Neural cell (in vitro differentiated cells): ENCODE measurements around the gene CKAP4. TPM values are rescaled to one million over a fixed set of nuclear protein-coding genes. Genes with fewer than 3 reads are reported as not detected.

Source experiments
- H2AFZ ChIP-seq: fragments of 200-600, 300-800 bp; sonication (generic), shearing (Covaris generic); 2 replicates; pipeline ENCODE4 v1.6.0; 2014; ENCODE audit warnings: low read depth, mild to moderate bottlenecking, antibody characterized with exemption, low read length, moderate library complexity
- H3F3A ChIP-seq: fragments of 200-600 bp; shearing (Covaris generic); 2 replicates; pipeline ENCODE4 v1.6.1; 2016; ENCODE audit warnings: mild to moderate bottlenecking, moderate library complexity, mixed read lengths, antibody characterized with exemption, low read length; ENCODE audit not compliant: insufficient read depth, poor library complexity, severe bottlenecking
- H3K27ac ChIP-seq: fragments of 200-600, 300-800 bp; sonication (generic), shearing (Covaris generic); 2 replicates; pipeline ENCODE4 v1.5.1; 2014; ENCODE audit warnings: mild to moderate bottlenecking, low read length, moderate library complexity
- H3K27me3 ChIP-seq: fragments of 300-800, 200-600 bp; sonication (generic), shearing (Covaris generic); 2 replicates; pipeline ENCODE4 v1.6.0; 2014; ENCODE audit warnings: mild to moderate bottlenecking, low read depth, low read length, moderate library complexity; ENCODE audit not compliant: insufficient read depth
- H3K36me3 ChIP-seq: fragments of 300-800, 200-600 bp; sonication (generic), shearing (Covaris generic); 2 replicates; pipeline ENCODE4 v1.5.1; 2014; ENCODE audit warnings: mild to moderate bottlenecking, antibody characterized with exemption, low read length, moderate library complexity; ENCODE audit not compliant: insufficient read depth
- H3K4me2 ChIP-seq: fragments of 300-800, 200-600 bp; sonication (generic), shearing (Covaris generic); 2 replicates; pipeline ENCODE4 v1.6.0; 2014; ENCODE audit warnings: mild to moderate bottlenecking, low read length
- H3K4me3 ChIP-seq: fragments of 300-800, 200-600 bp; sonication (generic), shearing (Covaris generic); 2 replicates; pipeline ENCODE4 v1.5.1; 2014; ENCODE audit warnings: mild to moderate bottlenecking, low read length, moderate library complexity
- H3K79me2 ChIP-seq: fragments of 200-600 bp; shearing (Covaris generic); replicated peaks from 2 replicates; pipeline ENCODE4 v1.6.0; 2014; ENCODE audit warnings: mild to moderate bottlenecking, low read length, moderate library complexity; ENCODE audit not compliant: insufficient read depth
- H3K9ac ChIP-seq: fragments of 300-800, 200-600 bp; sonication (generic), shearing (Covaris generic); 2 replicates; pipeline ENCODE4 v1.6.1; 2016; ENCODE audit warnings: mild to moderate bottlenecking, low read length, mixed read lengths
- H3K9me2 ChIP-seq: fragments of 200-600 bp; shearing (Covaris generic); 2 replicates; pipeline ENCODE4 v1.6.1; 2016; ENCODE audit warnings: mild to moderate bottlenecking, low read length, mixed read lengths; ENCODE audit not compliant: insufficient read depth
- H3K9me3 ChIP-seq: fragments of 200-600, 300-800 bp; sonication (generic), shearing (Covaris generic); 2 replicates; pipeline ENCODE4 v1.6.1; 2016; ENCODE audit warnings: mild to moderate bottlenecking, mixed run types, low read length, moderate library complexity, mixed read lengths
- H4K20me1 ChIP-seq: fragments of 200-600 bp; shearing (Covaris generic); 2 replicates; pipeline ENCODE4 v1.6.1; 2016; ENCODE audit warnings: mild to moderate bottlenecking, mixed run types; ENCODE audit not compliant: insufficient read depth
- EP300 ChIP-seq: fragments of 450-650 bp; conservative IDR thresholded peaks from 2 replicates; pipeline ENCODE4 v1.6.1; 2014; ENCODE audit warnings: antibody characterized with exemption, mild to moderate bottlenecking, moderate library complexity; ENCODE audit not compliant: poor library complexity, severe bottlenecking
- EZH2 ChIP-seq: fragments of 200-600, 300-800 bp; shearing (Covaris generic), sonication (generic); IDR thresholded peaks from 2 replicates; pipeline ENCODE4 v1.6.1; 2014; ENCODE audit warnings: antibody characterized with exemption, low read length, borderline replicate concordance, mild to moderate bottlenecking; ENCODE audit not compliant: insufficient read depth, poor library complexity, severe bottlenecking
- MXI1 ChIP-seq: fragments of 450-650 bp; conservative IDR thresholded peaks from 2 replicates; pipeline ENCODE4 v1.6.1; 2014; ENCODE audit warnings: antibody characterized with exemption, mild to moderate bottlenecking; ENCODE audit not compliant: poor library complexity, severe bottlenecking
- POLR2AphosphoS5 ChIP-seq: IDR thresholded peaks from 2 replicates; pipeline ENCODE4 v1.6.1; 2012
- RAD21 ChIP-seq: fragments of 450-650 bp; conservative IDR thresholded peaks from 2 replicates; pipeline ENCODE4 v1.6.1; 2014; ENCODE audit warnings: antibody characterized with exemption, mild to moderate bottlenecking, moderate library complexity
- SMC3 ChIP-seq: fragments of 450-650 bp; conservative IDR thresholded peaks from 2 replicates; pipeline ENCODE4 v1.6.1; 2014; ENCODE audit warnings: antibody characterized with exemption, mild to moderate bottlenecking, moderate library complexity; ENCODE audit not compliant: poor library complexity
- TAF1 ChIP-seq: IDR thresholded peaks from 2 replicates; pipeline ENCODE4 v1.6.1; 2012; ENCODE audit warnings: low read depth
- polyA plus RNA-seq: library from polyadenylated mRNA; depleted of rRNA; stranded (reverse); fragments of >200 nt; gene quantifications from 2 replicates; pipeline ENCODE4 v1.2.3, GENCODE V29; 2014
- TF ChIP-seq, protein P1 (sequence below): fragments of 450-650 bp; IDR thresholded peaks from 2 replicates; pipeline ENCODE4 v1.5.1; 2014; ENCODE audit warnings: antibody characterized with exemption, mild to moderate bottlenecking, moderate library complexity; ENCODE audit not compliant: poor library complexity, severe bottlenecking
- TF ChIP-seq, protein P2 (sequence below): IDR thresholded peaks from 2 replicates; pipeline ENCODE4 v1.6.1; 2012; ENCODE audit warnings: borderline replicate concordance

Gene CKAP4
- polyA plus RNA-seq, 1 donor from 2014 or later, result 50.0 TPM

DNA sequence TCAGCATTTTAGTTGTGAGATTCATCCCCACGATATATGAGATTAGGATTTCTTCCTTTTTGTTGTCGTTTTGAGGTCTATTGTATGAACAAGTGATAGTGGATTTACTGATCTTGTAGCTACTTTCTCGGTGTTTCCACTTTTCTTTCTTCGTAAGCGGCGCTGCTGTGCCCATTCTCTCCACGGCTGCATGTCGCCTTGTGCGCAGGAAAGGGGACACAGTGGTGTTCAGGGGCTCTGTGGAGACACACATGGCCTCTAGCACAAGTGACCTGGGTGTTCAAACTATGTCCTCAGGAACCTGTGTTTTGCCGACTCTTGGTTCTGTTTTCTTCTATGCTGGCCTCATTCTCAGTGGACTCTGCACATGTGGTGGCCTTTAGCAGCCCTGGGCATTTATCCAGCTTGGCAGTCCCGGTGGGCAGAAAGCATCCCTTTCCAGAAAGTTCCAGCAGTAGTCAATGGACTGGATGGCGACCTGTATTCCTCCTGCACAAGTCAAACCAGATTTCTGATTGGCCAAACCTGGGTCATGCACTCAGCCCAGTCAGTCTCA is 18.7 kb downstream of the CKAP4 start:
- Histone ChIP-seq H3K9me2 (no peaks in the 10 kb centered on the region), H2AFZ (no peak overlapping the region), H3K9me3 (no peaks in the 10 kb centered on the region), H3K27ac (no peak overlapping the region), H3K36me3 (no peaks in the 10 kb centered on the region), H3K9ac (no peak overlapping the region), H3K27me3 (no peaks in the 10 kb centered on the region), H3K4me2 (no peak overlapping the region), H4K20me1 (no peaks in the 10 kb centered on the region), H3F3A (no peaks in the 10 kb centered on the region), H3K79me2 (no peaks in the 10 kb centered on the region), H3K4me3 (no peak overlapping the region)
- TF ChIP-seq MXI1 (no peak), EZH2 (no peak), POLR2AphosphoS5 (no peak), EP300 (no peak), SMC3 (no peak), RAD21 (no peak), TAF1 (no peak)
- TF ChIP-seq, protein P1, sequence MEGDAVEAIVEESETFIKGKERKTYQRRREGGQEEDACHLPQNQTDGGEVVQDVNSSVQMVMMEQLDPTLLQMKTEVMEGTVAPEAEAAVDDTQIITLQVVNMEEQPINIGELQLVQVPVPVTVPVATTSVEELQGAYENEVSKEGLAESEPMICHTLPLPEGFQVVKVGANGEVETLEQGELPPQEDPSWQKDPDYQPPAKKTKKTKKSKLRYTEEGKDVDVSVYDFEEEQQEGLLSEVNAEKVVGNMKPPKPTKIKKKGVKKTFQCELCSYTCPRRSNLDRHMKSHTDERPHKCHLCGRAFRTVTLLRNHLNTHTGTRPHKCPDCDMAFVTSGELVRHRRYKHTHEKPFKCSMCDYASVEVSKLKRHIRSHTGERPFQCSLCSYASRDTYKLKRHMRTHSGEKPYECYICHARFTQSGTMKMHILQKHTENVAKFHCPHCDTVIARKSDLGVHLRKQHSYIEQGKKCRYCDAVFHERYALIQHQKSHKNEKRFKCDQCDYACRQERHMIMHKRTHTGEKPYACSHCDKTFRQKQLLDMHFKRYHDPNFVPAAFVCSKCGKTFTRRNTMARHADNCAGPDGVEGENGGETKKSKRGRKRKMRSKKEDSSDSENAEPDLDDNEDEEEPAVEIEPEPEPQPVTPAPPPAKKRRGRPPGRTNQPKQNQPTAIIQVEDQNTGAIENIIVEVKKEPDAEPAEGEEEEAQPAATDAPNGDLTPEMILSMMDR, result no peak
- TF ChIP-seq, protein P2, sequence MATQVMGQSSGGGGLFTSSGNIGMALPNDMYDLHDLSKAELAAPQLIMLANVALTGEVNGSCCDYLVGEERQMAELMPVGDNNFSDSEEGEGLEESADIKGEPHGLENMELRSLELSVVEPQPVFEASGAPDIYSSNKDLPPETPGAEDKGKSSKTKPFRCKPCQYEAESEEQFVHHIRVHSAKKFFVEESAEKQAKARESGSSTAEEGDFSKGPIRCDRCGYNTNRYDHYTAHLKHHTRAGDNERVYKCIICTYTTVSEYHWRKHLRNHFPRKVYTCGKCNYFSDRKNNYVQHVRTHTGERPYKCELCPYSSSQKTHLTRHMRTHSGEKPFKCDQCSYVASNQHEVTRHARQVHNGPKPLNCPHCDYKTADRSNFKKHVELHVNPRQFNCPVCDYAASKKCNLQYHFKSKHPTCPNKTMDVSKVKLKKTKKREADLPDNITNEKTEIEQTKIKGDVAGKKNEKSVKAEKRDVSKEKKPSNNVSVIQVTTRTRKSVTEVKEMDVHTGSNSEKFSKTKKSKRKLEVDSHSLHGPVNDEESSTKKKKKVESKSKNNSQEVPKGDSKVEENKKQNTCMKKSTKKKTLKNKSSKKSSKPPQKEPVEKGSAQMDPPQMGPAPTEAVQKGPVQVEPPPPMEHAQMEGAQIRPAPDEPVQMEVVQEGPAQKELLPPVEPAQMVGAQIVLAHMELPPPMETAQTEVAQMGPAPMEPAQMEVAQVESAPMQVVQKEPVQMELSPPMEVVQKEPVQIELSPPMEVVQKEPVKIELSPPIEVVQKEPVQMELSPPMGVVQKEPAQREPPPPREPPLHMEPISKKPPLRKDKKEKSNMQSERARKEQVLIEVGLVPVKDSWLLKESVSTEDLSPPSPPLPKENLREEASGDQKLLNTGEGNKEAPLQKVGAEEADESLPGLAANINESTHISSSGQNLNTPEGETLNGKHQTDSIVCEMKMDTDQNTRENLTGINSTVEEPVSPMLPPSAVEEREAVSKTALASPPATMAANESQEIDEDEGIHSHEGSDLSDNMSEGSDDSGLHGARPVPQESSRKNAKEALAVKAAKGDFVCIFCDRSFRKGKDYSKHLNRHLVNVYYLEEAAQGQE, result no peak

DNA sequence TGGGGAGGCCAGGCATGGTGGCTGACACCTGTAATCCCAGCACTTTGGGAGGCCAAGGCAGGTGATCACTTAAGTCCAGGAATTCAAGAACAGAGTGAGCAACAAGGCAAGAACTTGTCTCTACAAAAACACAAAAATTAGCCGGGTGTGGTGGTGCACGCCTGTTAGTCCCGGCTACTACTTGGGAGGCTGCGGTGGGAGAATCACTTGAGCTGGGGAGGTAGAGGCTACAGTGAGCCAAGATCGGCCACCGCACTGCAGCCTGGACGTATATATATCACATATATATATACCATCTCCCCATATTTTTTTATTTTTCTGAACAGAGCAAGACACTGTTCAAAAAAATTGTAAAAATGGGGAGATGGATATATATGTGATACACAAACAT is 19.5 kb downstream of the CKAP4 start:
- H3K27me3 ChIP-seq, result no peaks in the 10 kb centered on the region
- no peaks in the 10 kb centered on the region for H3F3A ChIP-seq
- TF ChIP-seq TAF1 (no peak), EP300 (no peak), EZH2 (no peak), MXI1 (no peak)

More for the DNA sequence above, 19.5 kb downstream of the CKAP4 start:
- Histone ChIP-seq H3K9me3 (no peaks in the 10 kb centered on the region), H3K4me3 (no peak overlapping the region), H3K36me3 (no peaks in the 10 kb centered on the region), H3K9me2 (no peaks in the 10 kb centered on the region), H4K20me1 (no peaks in the 10 kb centered on the region), H3K27ac (no peak overlapping the region), H3K4me2 (no peak overlapping the region), H2AFZ (no peak overlapping the region), H3K9ac (no peak overlapping the region), H3K79me2 (no peaks in the 10 kb centered on the region)
